ENCODE results near the gene EXOSC5.

EXOSC5 gene

GRCh38 chr19:41341669-41342490 lies 55.3 kb downstream of the EXOSC5 start:
- no peak for DNase-seq

- DNase-seq = peak in 1 of 2 experiments; percentile 43
Observed at GRCh38 chr19:41339936-41340335, 57.2 kb downstream of the EXOSC5 start.
